ENCODE measurements around the gene ACACB.
A peak's percentile ranks its signal among the peaks of the same experiment; 100 is the strongest.

Gene ACACB

GRCh38 chr12:109120557-109120956 lies 4.2 kb downstream of the ACACB start:
- no peak for TF ChIP-seq TAF1 (IDR thresholded peaks at IDR 0.05; ENCODE audit: low read depth, low read length)
- TF ChIP-seq POU2F2 (IDR thresholded peaks at IDR 0.05; ENCODE audit: low read depth, low read length) = no peak
- TF ChIP-seq PAX5 (IDR thresholded peaks at IDR 0.05; ENCODE audit: insufficient read depth, low read length, severe bottlenecking) = no peak
- TF ChIP-seq SPI1 (IDR thresholded peaks at IDR 0.05; ENCODE audit: low read depth, low read length) = no peak
- no peak for TF ChIP-seq POLR2AphosphoS5 (IDR thresholded peaks at IDR 0.05; ENCODE audit: low read depth, low read length)
- TF ChIP-seq POLR2A (IDR thresholded peaks at IDR 0.05; ENCODE audit: low read depth, low read length) = no peak
- no peak for FAIRE-seq
- no peak for DNase-seq (ENCODE audit: insufficient read length, low spot score)

- no peak for DNase-seq (ENCODE audit: insufficient read length, low spot score)
- no peak for FAIRE-seq
- TF ChIP-seq PAX5 (IDR thresholded peaks at IDR 0.05; ENCODE audit: insufficient read depth, low read length, severe bottlenecking) (no peak), POU2F2 (IDR thresholded peaks at IDR 0.05; ENCODE audit: low read depth, low read length) (no peak), SPI1 (IDR thresholded peaks at IDR 0.05; ENCODE audit: low read depth, low read length) (no peak), TAF1 (IDR thresholded peaks at IDR 0.05; ENCODE audit: low read depth, low read length) (no peak), POLR2AphosphoS5 (IDR thresholded peaks at IDR 0.05; ENCODE audit: low read depth, low read length) (no peak), POLR2A (IDR thresholded peaks at IDR 0.05; ENCODE audit: low read depth, low read length) (no peak)
Observed at GRCh38 chr12:109121346-109121880, 5.0 kb downstream of the ACACB start.

DNA sequence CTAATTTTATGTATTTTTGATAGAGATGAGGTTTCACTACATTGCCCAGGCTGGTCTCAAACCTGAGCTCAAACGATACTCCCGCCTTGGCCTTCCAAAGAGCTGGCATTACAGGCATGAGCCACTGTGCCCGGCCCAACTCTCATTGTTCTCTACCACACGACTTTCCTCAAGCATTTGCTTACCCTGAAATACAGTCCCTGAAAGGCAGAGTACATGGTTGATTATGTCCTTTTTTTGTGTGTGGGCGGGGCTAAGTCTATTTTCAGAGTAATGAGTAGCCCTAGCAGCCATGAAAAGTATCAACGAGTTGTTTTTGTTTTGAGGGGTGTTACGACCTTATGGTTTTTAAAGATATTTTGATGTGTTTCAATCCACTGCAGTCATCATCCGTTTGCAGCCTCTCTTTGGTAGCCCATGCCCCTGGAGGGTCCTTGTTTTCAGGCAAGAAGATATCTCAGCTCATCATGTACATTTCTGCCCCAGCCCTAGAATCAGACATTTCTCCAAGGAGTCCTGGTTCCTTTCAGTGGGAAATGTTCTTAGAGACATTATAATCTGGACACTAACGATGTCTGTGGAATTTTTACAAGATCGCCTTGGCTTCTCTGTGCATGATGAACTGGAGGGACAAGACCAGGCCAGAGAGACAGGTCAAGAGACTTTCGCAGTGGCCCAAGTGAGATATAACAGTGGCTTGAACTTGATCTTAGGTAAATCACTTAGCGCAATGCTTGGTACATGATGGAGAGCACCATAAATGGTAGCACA lies 8.7 kb downstream of the ACACB start:
- TF ChIP-seq PAX5 (IDR thresholded peaks at IDR 0.05; ENCODE audit: insufficient read depth, low read length, severe bottlenecking) (no peak), POU2F2 (IDR thresholded peaks at IDR 0.05; ENCODE audit: low read depth, low read length) (no peak), SPI1 (IDR thresholded peaks at IDR 0.05; ENCODE audit: low read depth, low read length) (no peak), TAF1 (IDR thresholded peaks at IDR 0.05; ENCODE audit: low read depth, low read length) (no peak), POLR2A (IDR thresholded peaks at IDR 0.05; ENCODE audit: low read depth, low read length) (no peak)
- DNase-seq (ENCODE audit: insufficient read length, low spot score) (no peak), FAIRE-seq (peak; percentile 35)

DNA sequence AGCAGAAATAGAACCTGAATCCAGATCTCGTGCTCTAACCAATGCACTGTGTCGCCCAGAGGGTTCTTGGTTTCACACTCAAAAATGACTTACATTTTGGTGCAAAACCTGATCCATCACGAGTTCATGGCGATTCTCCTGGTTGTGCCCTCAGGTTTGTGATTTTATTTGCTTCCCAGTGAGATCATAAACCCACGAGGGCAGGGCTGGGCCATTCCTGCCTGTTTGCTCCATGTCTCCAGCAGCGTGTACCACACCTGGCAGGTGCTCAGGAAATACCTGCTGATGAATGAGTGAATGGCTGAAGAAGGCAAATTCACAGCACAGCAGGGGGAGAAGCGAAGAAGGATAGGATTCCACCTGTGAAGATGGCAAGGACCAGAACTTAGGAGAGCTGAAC lies 9.4 kb downstream of the ACACB start:
- DNase-seq (ENCODE audit: insufficient read length, low spot score) = no peak
- FAIRE-seq = no peak

GRCh38 chr12:109126784-109127183 lies 10.4 kb downstream of the ACACB start:
- TF ChIP-seq POLR2AphosphoS5 (IDR thresholded peaks at IDR 0.05; ENCODE audit: low read depth, low read length) (no peak), TAF1 (IDR thresholded peaks at IDR 0.05; ENCODE audit: low read depth, low read length) (no peak), SPI1 (IDR thresholded peaks at IDR 0.05; ENCODE audit: low read depth, low read length) (no peak), POLR2A (IDR thresholded peaks at IDR 0.05; ENCODE audit: low read depth, low read length) (no peak), PAX5 (IDR thresholded peaks at IDR 0.05; ENCODE audit: insufficient read depth, low read length, severe bottlenecking) (no peak), POU2F2 (IDR thresholded peaks at IDR 0.05; ENCODE audit: low read depth, low read length) (no peak)
- FAIRE-seq = no peak
- DNase-seq (ENCODE audit: insufficient read length, low spot score) = no peak

More for the DNA sequence above, 9.4 kb downstream of the ACACB start:
- TF ChIP-seq POLR2A (IDR thresholded peaks at IDR 0.05; ENCODE audit: low read depth, low read length) (no peak), SPI1 (IDR thresholded peaks at IDR 0.05; ENCODE audit: low read depth, low read length) (no peak), TAF1 (IDR thresholded peaks at IDR 0.05; ENCODE audit: low read depth, low read length) (no peak), POU2F2 (IDR thresholded peaks at IDR 0.05; ENCODE audit: low read depth, low read length) (no peak), PAX5 (IDR thresholded peaks at IDR 0.05; ENCODE audit: insufficient read depth, low read length, severe bottlenecking) (no peak)

- FAIRE-seq = no peak
- TF ChIP-seq POLR2A (IDR thresholded peaks at IDR 0.05; ENCODE audit: low read depth, low read length) (no peak), TAF1 (IDR thresholded peaks at IDR 0.05; ENCODE audit: low read depth, low read length) (no peak), POU2F2 (IDR thresholded peaks at IDR 0.05; ENCODE audit: low read depth, low read length) (no peak), PAX5 (IDR thresholded peaks at IDR 0.05; ENCODE audit: insufficient read depth, low read length, severe bottlenecking) (no peak)
- no peak for DNase-seq (ENCODE audit: insufficient read length, low spot score)
Observed at GRCh38 chr12:109127533-109128242, 11.3 kb downstream of the ACACB start.

DNA sequence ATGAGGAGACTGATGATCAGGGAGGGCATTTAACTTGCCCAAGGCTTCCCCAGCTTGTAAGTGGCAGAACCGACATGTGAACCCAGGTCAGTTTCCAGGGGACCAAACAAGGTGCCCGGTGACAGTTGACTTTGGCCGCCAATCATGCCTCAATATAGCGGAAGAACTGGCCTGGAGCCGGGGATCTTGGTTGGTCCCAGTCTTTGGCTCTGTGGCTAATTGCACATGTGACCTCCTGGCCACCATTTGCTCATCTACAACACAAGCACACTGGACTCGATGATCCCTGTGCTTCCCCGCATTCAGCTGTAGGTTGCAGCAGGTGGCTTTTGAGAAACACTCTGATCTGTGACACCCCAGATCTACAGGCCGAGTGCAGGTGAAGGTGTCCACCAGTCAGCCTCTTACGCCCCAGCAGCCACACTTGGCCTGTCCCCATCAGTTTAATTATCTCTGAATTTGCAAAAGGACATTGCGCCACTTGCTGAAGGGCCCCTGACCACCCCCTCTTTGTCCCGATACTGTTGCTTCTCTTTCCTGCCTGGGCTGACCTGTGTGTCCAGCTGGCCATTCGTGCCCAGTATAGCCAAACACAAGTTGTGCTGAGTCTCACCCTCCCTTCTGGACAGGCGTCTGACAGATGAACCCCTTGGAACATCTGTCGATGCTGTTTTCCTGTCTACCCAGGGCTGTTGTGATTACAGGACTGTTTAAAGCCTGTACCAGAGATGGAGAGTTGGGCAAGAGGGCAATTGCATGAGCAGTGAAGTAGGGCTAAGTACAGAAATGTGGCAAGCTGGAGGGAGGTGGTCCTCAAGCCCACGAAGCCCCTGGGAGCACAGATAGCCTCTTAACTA lies 14.1 kb downstream of the ACACB start:
- no peak for TF ChIP-seq POLR2AphosphoS5 (IDR thresholded peaks at IDR 0.05; ENCODE audit: low read depth, low read length)
- no peak for TF ChIP-seq PAX5 (IDR thresholded peaks at IDR 0.05; ENCODE audit: insufficient read depth, low read length, severe bottlenecking)
- TF ChIP-seq TAF1 (IDR thresholded peaks at IDR 0.05; ENCODE audit: low read depth, low read length) = no peak
- no peak for TF ChIP-seq SPI1 (IDR thresholded peaks at IDR 0.05; ENCODE audit: low read depth, low read length)
- no peak for TF ChIP-seq POLR2A (IDR thresholded peaks at IDR 0.05; ENCODE audit: low read depth, low read length)
- TF ChIP-seq POU2F2 (IDR thresholded peaks at IDR 0.05; ENCODE audit: low read depth, low read length) = no peak
- FAIRE-seq (no peak), DNase-seq (ENCODE audit: insufficient read length, low spot score) (no peak)

DNA sequence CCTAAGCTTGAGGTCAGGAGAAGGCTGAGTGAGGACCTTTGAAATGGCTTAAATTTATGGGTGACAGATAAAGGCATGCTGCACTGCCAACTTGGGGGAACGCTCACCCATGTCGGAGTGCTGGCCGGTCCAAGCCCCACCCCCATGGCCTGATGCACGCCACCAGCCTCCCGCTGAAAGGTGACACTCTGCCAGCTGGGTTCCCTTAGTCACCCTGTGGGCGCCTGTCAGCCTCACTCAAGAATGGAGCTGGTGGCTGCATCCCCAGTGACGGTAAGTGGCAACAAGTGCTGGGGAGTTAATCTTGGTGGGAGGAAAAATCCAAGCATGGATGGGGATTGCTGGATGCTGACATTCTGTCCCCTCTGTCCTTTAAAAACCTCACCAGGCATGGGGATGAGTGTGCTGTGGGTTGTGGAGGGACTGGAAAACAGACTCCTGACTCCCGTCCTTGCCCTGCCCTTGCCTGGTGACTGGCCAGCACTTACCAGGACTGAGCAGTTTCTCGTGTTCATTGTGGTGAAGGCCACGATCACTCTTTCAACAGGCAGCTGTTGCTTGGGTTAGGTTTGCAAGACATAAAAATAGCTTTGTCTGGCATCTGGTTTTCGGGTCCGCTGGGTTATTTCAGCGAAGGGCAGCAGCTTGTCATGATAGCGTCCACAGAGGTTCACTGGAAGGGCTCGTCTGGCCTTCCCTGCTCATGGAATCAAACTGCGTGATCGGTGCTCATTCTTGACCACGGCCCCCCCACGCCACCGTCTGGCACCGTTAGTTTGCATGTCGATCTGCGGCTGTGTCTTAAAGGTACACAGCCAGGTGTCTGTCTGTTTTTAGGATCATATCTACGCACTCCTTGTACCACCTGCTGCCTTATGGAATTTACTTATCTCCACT lies 15.0 kb downstream of the ACACB start:
- DNase-seq (ENCODE audit: insufficient read length, low spot score) = no peak
- FAIRE-seq = no peak

More for the DNA sequence above, 15.0 kb downstream of the ACACB start:
- TF ChIP-seq POLR2AphosphoS5 (IDR thresholded peaks at IDR 0.05; ENCODE audit: low read depth, low read length) (no peak), TAF1 (IDR thresholded peaks at IDR 0.05; ENCODE audit: low read depth, low read length) (no peak), POLR2A (IDR thresholded peaks at IDR 0.05; ENCODE audit: low read depth, low read length) (no peak), POU2F2 (IDR thresholded peaks at IDR 0.05; ENCODE audit: low read depth, low read length) (no peak), SPI1 (IDR thresholded peaks at IDR 0.05; ENCODE audit: low read depth, low read length) (no peak), PAX5 (IDR thresholded peaks at IDR 0.05; ENCODE audit: insufficient read depth, low read length, severe bottlenecking) (no peak)
